HG02840 (cell line): ENCODE measurements around the gene SPATA24.
"Not testable (repeated sequence)": the region's sequence is repeated elsewhere in the genome, so short reads cannot be mapped to it uniquely, and the experiment has no call there.

ENCODE experiments used
- ATAC-seq: cut with Tn5 transposase; IDR thresholded peaks from one replicate; pipeline ENCODE4 v1.9.1; 2021; ENCODE audit warnings: mild to moderate bottlenecking, moderate library complexity, moderate number of reproducible peaks; ENCODE audit not compliant: unreplicated experiment, low FRiP score

The SPATA24 gene

DNA sequence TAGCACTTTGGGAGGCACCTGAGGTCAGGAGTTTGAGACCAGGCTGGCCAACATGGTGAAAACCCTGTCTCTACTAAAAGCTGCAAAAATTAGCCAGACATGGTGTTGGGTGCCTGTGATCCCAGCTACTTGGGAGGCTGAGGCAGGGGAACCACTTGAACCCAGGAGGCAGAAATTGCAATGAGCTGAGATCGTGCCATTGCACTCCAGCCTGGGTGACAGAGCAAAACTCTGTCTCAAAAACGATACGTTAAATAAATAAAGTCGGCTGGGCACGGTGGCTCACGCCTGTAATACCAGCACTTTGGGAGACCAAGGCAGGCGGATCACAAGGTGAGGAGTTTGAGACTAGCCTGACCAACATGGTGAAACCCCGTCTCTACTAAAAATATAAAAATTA is 48.0 kb downstream of the SPATA24 start:
- ATAC-seq = not testable (repeated sequence)

DNA sequence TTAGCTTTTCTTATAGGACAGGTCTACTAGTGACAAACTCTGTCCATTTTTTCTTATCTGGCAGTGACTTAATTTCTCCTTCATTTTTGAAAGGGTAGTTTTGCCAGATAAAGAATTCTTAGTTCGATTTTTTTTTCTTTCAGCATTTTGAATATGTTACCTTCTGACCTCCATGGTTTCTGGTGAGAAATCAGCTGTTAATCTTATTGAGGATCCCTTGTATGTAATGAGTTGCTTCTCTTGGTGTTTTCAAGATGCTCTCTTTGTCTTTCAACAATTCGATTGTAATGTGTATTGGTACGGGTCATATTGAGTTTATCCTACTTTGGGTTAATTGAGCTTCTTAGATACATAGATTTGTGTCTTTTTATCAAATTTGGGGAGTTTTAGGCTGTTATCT is 49.7 kb downstream of the SPATA24 start:
- ATAC-seq = no peak

DNA sequence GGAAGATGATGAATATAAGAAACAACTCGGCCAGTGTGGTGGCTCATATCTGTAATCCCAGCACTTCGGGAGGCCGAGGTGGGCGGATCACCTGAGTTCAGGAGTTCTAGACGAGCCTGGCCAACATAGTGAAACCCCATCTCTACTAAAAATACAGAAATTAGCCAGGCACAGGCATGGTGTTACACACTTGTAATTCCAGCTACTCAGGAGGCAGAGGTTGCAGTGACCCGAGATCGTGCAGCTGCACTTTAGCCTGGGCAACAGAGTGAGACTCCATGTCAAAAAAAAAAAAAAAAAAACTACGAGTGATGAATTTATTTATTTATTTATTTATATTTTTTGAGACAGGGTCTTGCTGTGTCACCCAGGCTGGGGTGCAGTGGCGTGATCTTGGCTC is 56.0 kb downstream of the SPATA24 start:
- not testable (repeated sequence) for ATAC-seq
